ENCODE results near the gene ADGRG7. TPM values are rescaled to one million over a fixed set of nuclear protein-coding genes. Genes with fewer than 3 reads are reported as not detected.

The ADGRG7 gene
- polyA plus RNA-seq, 2 donors: not detected

GRCh38 chr3:100725935-100726513 is 116.6 kb downstream of the ADGRG7 start:
- H3K27ac ChIP-seq (ENCODE audit: low read depth in 2 of 2, low read length in 1 of 2): no peak overlapping the region
- H3K4me3 ChIP-seq (ENCODE audit: low read depth in 1 of 2, low read length in 2 of 2): no peak overlapping the region
- 92 to 99% methylated on average over 3 of the region's 3 CpGs for WGBS, 2 donors
- H3K9me3 ChIP-seq (ENCODE audit: control insufficient read depth in 2 of 2, insufficient read depth in 1 of 2, low read depth in 1 of 2, low read length in 1 of 2): no peaks in the 10 kb centered on the region
- no peaks in the 10 kb centered on the region for H3K27me3 ChIP-seq (ENCODE audit: control insufficient read depth in 1 of 2, insufficient read depth in 2 of 2, low read length in 2 of 2)
- peaks cover 3% of the 10 kb centered on the region in 2 donors for H3K36me3 ChIP-seq (ENCODE audit: control insufficient read depth in 2 of 2, insufficient read depth in 2 of 2, low read length in 1 of 2)
- H3K4me1 ChIP-seq (ENCODE audit: control insufficient read depth in 2 of 2, insufficient read depth in 2 of 2, low read length in 1 of 2): no peaks in the 10 kb centered on the region

GRCh38 chr3:100726706-100727105 is 117.3 kb downstream of the ADGRG7 start:
- Histone ChIP-seq H3K27me3 (ENCODE audit: control insufficient read depth in 1 of 2, insufficient read depth in 2 of 2, low read length in 2 of 2) (no peaks in the 10 kb centered on the region), H3K36me3 (ENCODE audit: control insufficient read depth in 2 of 2, insufficient read depth in 2 of 2, low read length in 1 of 2) (peaks cover 3 to 5% of the 10 kb centered on the region in 2 donors), H3K4me3 (ENCODE audit: low read depth in 1 of 2, low read length in 2 of 2) (no peak overlapping the region), H3K9me3 (ENCODE audit: control insufficient read depth in 2 of 2, insufficient read depth in 1 of 2, low read depth in 1 of 2, low read length in 1 of 2) (no peaks in the 10 kb centered on the region), H3K27ac (ENCODE audit: low read depth in 2 of 2, low read length in 1 of 2) (no peak overlapping the region), H3K4me1 (ENCODE audit: control insufficient read depth in 2 of 2, insufficient read depth in 2 of 2, low read length in 1 of 2) (no peaks in the 10 kb centered on the region)
- 83 to 89% methylated on average over 1 of the region's 1 CpG for WGBS, 2 donors

- H3K36me3 ChIP-seq (ENCODE audit: control insufficient read depth in 2 of 2, insufficient read depth in 2 of 2, low read length in 1 of 2): peaks cover 2 to 3% of the 10 kb centered on the region in 2 donors
- WGBS, 2 donors: 76 to 83% methylated on average over 3 of the region's 3 CpGs
These were observed 121.1 kb downstream of the ADGRG7 start for GRCh38 chr3:100730524-100730923.

GRCh38 chr3:100732435-100732834 is 123.0 kb downstream of the ADGRG7 start:
- Histone ChIP-seq H3K9me3 (ENCODE audit: control insufficient read depth in 2 of 2, insufficient read depth in 1 of 2, low read depth in 1 of 2, low read length in 1 of 2) (no peaks in the 10 kb centered on the region), H3K4me3 (ENCODE audit: low read depth in 1 of 2, low read length in 2 of 2) (no peak overlapping the region), H3K36me3 (ENCODE audit: control insufficient read depth in 2 of 2, insufficient read depth in 2 of 2, low read length in 1 of 2) (peaks cover 3 to 5% of the 10 kb centered on the region in 2 donors), H3K4me1 (ENCODE audit: control insufficient read depth in 2 of 2, insufficient read depth in 2 of 2, low read length in 1 of 2) (no peaks in the 10 kb centered on the region), H3K27ac (ENCODE audit: low read depth in 2 of 2, low read length in 1 of 2) (no peak overlapping the region), H3K27me3 (ENCODE audit: control insufficient read depth in 1 of 2, insufficient read depth in 2 of 2, low read length in 2 of 2) (no peaks in the 10 kb centered on the region)
- 87 to 96% methylated on average over 3 of the region's 3 CpGs for WGBS, 2 donors

More at GRCh38 chr3:100730524-100730923, 121.1 kb downstream of the ADGRG7 start:
- Histone ChIP-seq H3K27me3 (ENCODE audit: control insufficient read depth in 1 of 2, insufficient read depth in 2 of 2, low read length in 2 of 2) (no peaks in the 10 kb centered on the region), H3K4me1 (ENCODE audit: control insufficient read depth in 2 of 2, insufficient read depth in 2 of 2, low read length in 1 of 2) (no peaks in the 10 kb centered on the region), H3K27ac (ENCODE audit: low read depth in 2 of 2, low read length in 1 of 2) (no peak overlapping the region), H3K4me3 (ENCODE audit: low read depth in 1 of 2, low read length in 2 of 2) (no peak overlapping the region), H3K9me3 (ENCODE audit: control insufficient read depth in 2 of 2, insufficient read depth in 1 of 2, low read depth in 1 of 2, low read length in 1 of 2) (no peaks in the 10 kb centered on the region)

GRCh38 chr3:100737334-100737733 is 127.9 kb downstream of the ADGRG7 start:
- no peaks in the 10 kb centered on the region for H3K9me3 ChIP-seq (ENCODE audit: control insufficient read depth in 2 of 2, insufficient read depth in 1 of 2, low read depth in 1 of 2, low read length in 1 of 2)
- H3K27ac ChIP-seq (ENCODE audit: low read depth in 2 of 2, low read length in 1 of 2): no peak overlapping the region
- H3K4me3 ChIP-seq (ENCODE audit: low read depth in 1 of 2, low read length in 2 of 2): no peak overlapping the region
- no peaks in the 10 kb centered on the region for H3K4me1 ChIP-seq (ENCODE audit: control insufficient read depth in 2 of 2, insufficient read depth in 2 of 2, low read length in 1 of 2)
- H3K27me3 ChIP-seq (ENCODE audit: control insufficient read depth in 1 of 2, insufficient read depth in 2 of 2, low read length in 2 of 2): no peaks in the 10 kb centered on the region
- 25 to 32% methylated on average over 2 of the region's 2 CpGs for WGBS, 2 donors
- H3K36me3 ChIP-seq (ENCODE audit: control insufficient read depth in 2 of 2, insufficient read depth in 2 of 2, low read length in 1 of 2): peaks cover 3 to 4% of the 10 kb centered on the region in 2 donors

GRCh38 chr3:100740207-100740606 is 130.8 kb downstream of the ADGRG7 start:
- Histone ChIP-seq H3K4me1 (ENCODE audit: control insufficient read depth in 2 of 2, insufficient read depth in 2 of 2, low read length in 1 of 2) (no peaks in the 10 kb centered on the region), H3K27ac (ENCODE audit: low read depth in 2 of 2, low read length in 1 of 2) (no peak overlapping the region), H3K27me3 (ENCODE audit: control insufficient read depth in 1 of 2, insufficient read depth in 2 of 2, low read length in 2 of 2) (no peaks in the 10 kb centered on the region), H3K36me3 (ENCODE audit: control insufficient read depth in 2 of 2, insufficient read depth in 2 of 2, low read length in 1 of 2) (peaks cover 3 to 6% of the 10 kb centered on the region in 2 donors), H3K9me3 (ENCODE audit: control insufficient read depth in 2 of 2, insufficient read depth in 1 of 2, low read depth in 1 of 2, low read length in 1 of 2) (no peaks in the 10 kb centered on the region), H3K4me3 (ENCODE audit: low read depth in 1 of 2, low read length in 2 of 2) (no peak overlapping the region)
- WGBS, 2 donors: 90 to 93% methylated on average over 1 of the region's 1 CpG

GRCh38 chr3:100743535-100743934 is 134.1 kb downstream of the ADGRG7 start:
- peaks cover 0 to 8% of the 10 kb centered on the region in 2 donors for H3K36me3 ChIP-seq (ENCODE audit: control insufficient read depth in 2 of 2, insufficient read depth in 2 of 2, low read length in 1 of 2)
- no peak overlapping the region for H3K4me3 ChIP-seq (ENCODE audit: low read depth in 1 of 2, low read length in 2 of 2)
- WGBS, 2 donors: 88 to 89% methylated on average over 3 of the region's 3 CpGs

GRCh38 chr3:100744671-100745070 is 135.3 kb downstream of the ADGRG7 start:
- H3K27me3 ChIP-seq (ENCODE audit: control insufficient read depth in 1 of 2, insufficient read depth in 2 of 2, low read length in 2 of 2): no peaks in the 10 kb centered on the region
- peaks cover 0 to 8% of the 10 kb centered on the region in 2 donors for H3K36me3 ChIP-seq (ENCODE audit: control insufficient read depth in 2 of 2, insufficient read depth in 2 of 2, low read length in 1 of 2)
- H3K27ac ChIP-seq (ENCODE audit: low read depth in 2 of 2, low read length in 1 of 2): no peak overlapping the region
- H3K9me3 ChIP-seq (ENCODE audit: control insufficient read depth in 2 of 2, insufficient read depth in 1 of 2, low read depth in 1 of 2, low read length in 1 of 2): no peaks in the 10 kb centered on the region
- H3K4me3 ChIP-seq (ENCODE audit: low read depth in 1 of 2, low read length in 2 of 2): no peak overlapping the region
- no peaks in the 10 kb centered on the region for H3K4me1 ChIP-seq (ENCODE audit: control insufficient read depth in 2 of 2, insufficient read depth in 2 of 2, low read length in 1 of 2)
- WGBS, 2 donors: 94 to 98% methylated on average over 2 of the region's 2 CpGs

More at GRCh38 chr3:100743535-100743934, 134.1 kb downstream of the ADGRG7 start:
- Histone ChIP-seq H3K27me3 (ENCODE audit: control insufficient read depth in 1 of 2, insufficient read depth in 2 of 2, low read length in 2 of 2) (no peaks in the 10 kb centered on the region), H3K9me3 (ENCODE audit: control insufficient read depth in 2 of 2, insufficient read depth in 1 of 2, low read depth in 1 of 2, low read length in 1 of 2) (no peaks in the 10 kb centered on the region), H3K27ac (ENCODE audit: low read depth in 2 of 2, low read length in 1 of 2) (no peak overlapping the region), H3K4me1 (ENCODE audit: control insufficient read depth in 2 of 2, insufficient read depth in 2 of 2, low read length in 1 of 2) (no peaks in the 10 kb centered on the region)
